Lower leg skin (tissue), 3 donors: ENCODE measurements around the gene SNTG2.

Source experiments
- POLR2A ChIP-seq, 2 donors: fragments of 450-650 bp; IDR thresholded peaks; one replicate each; pipeline ENCODE4 v1.6.1; 2016 to 2017; ENCODE audit warnings: antibody characterized with exemption in 2 of 2, mild to moderate bottlenecking in 1 of 2, moderate library complexity in 1 of 2
- TF ChIP-seq, protein P1 (sequence below), 3 donors: fragments of 450-650 bp; IDR thresholded peaks; one replicate each; pipeline ENCODE4 v1.5.1; 2016; ENCODE audit warnings: antibody characterized with exemption in 3 of 3, mild to moderate bottlenecking in 3 of 3, moderate library complexity in 2 of 3

DNA sequence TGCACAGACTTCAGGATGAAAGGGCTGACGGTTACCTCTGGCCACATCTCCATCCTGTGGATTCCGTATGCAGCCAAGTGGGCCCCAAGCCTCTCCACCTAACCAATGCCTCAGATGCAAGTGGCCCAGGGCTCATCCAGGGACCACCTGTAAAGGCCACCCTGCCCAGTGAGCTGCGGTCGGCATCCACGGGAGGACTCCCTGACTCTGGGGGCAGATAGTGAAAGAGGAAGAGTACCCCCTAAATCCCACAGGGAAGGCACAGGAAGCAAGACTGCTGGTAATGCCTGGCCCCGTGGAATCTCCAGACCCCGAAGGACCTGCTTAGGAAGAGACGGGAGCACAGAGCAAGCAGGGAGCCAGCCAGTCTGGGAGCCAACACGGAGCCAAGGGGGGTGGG is 451.4 kb downstream of the SNTG2 start:
- TF ChIP-seq, protein P1, sequence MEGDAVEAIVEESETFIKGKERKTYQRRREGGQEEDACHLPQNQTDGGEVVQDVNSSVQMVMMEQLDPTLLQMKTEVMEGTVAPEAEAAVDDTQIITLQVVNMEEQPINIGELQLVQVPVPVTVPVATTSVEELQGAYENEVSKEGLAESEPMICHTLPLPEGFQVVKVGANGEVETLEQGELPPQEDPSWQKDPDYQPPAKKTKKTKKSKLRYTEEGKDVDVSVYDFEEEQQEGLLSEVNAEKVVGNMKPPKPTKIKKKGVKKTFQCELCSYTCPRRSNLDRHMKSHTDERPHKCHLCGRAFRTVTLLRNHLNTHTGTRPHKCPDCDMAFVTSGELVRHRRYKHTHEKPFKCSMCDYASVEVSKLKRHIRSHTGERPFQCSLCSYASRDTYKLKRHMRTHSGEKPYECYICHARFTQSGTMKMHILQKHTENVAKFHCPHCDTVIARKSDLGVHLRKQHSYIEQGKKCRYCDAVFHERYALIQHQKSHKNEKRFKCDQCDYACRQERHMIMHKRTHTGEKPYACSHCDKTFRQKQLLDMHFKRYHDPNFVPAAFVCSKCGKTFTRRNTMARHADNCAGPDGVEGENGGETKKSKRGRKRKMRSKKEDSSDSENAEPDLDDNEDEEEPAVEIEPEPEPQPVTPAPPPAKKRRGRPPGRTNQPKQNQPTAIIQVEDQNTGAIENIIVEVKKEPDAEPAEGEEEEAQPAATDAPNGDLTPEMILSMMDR (IDR thresholded peaks at IDR 0.05), result no peak
- no peak for TF ChIP-seq POLR2A (IDR thresholded peaks at IDR 0.05)
